HepG2 (cell line): Measurements from ENCODE around the gene PLIN5. TPM values are rescaled to one million over a fixed set of nuclear protein-coding genes. Genes with fewer than 3 reads are reported as not detected.

Experiments
- IRF2 ChIP-seq: IDR thresholded peaks from 2 replicates; pipeline ENCODE4 v1.6.1; 2018; ENCODE audit warnings: missing genetic modification reagents, missing compliant biosample characterization
- ISL2 ChIP-seq: sonication (generic); formaldehyde crosslinking; IDR thresholded peaks from 2 replicates; pipeline ENCODE4 v1.5.0; 2020; ENCODE audit warnings: missing genetic modification reagents
- LCORL ChIP-seq, 2 experiments: fragments of 450-650 bp in 1 of 2; sonication (generic) in 1 of 2; formaldehyde crosslinking in 1 of 2; IDR thresholded peaks; 2 replicates each; pipeline versions ENCODE4 v1.5.0 to v1.6.1; 2017 to 2020; ENCODE audit warnings: antibody characterized with exemption in 1 of 2, missing genetic modification reagents in 1 of 2
- RXRA ChIP-seq: sonication (generic); formaldehyde crosslinking; IDR thresholded peaks from 2 replicates; pipeline ENCODE4 v1.5.1; 2020; ENCODE audit warnings: missing genetic modification reagents
- ZFY ChIP-seq: sonication (generic); formaldehyde crosslinking; IDR thresholded peaks from 2 replicates; pipeline ENCODE4 v1.4.0; 2020; ENCODE audit warnings: missing genetic modification reagents
- ZNF350 ChIP-seq: sonication (generic); formaldehyde crosslinking; IDR thresholded peaks from 2 replicates; pipeline ENCODE4 v1.4.0; 2020; ENCODE audit warnings: mild to moderate bottlenecking, low read depth, missing genetic modification reagents, borderline replicate concordance
- ZNF605 ChIP-seq: sonication (generic); formaldehyde crosslinking; IDR thresholded peaks from 2 replicates; pipeline ENCODE4 v1.8.0; 2022; ENCODE audit warnings: mild to moderate bottlenecking, missing genetic modification reagents
- ZNF607 ChIP-seq: sonication (generic); formaldehyde crosslinking; IDR thresholded peaks from 2 replicates; pipeline ENCODE4 v1.5.1; 2020; ENCODE audit warnings: missing genetic modification reagents, mild to moderate bottlenecking, borderline replicate concordance
- polyA plus RNA-seq, 8 experiments: library from polyadenylated mRNA; depleted of rRNA in 3 of 8; stranded (reverse) in 7 of 8; unstranded in 1 of 8; fragments of >200 nt; fragmentation: Illumina TruSeq in 4 of 8; extraction: Trizol in 4 of 8; gene quantifications; 2 replicates each; pipeline versions ENCODE4 v1.2.1 to v1.2.3, GENCODE V29; 2011 to 2016; ENCODE audit warnings: low read depth in 4 of 8, missing spikeins in 1 of 8, mixed read lengths in 1 of 8; ENCODE audit not compliant: insufficient read depth in 1 of 8
- total RNA-seq, 5 experiments: library from RNA; depleted of rRNA; stranded (reverse); fragments of >200 nt; fragmentation: Illumina TruSeq; extraction: Trizol; gene quantifications; 2 replicates each; pipeline ENCODE4 v1.2.3, GENCODE V29; 2016; ENCODE audit warnings: low read depth in 1 of 5
- TF ChIP-seq, protein P1 (sequence below): sonication (generic); formaldehyde crosslinking; IDR thresholded peaks from 2 replicates; pipeline ENCODE4 v1.4.0; 2020; ENCODE audit warnings: missing genetic modification reagents
- TF ChIP-seq, protein P2 (sequence below): sonication (generic); formaldehyde crosslinking; IDR thresholded peaks from 2 replicates; pipeline ENCODE4 v1.9.0; 2022; ENCODE audit warnings: low read depth, missing genetic modification reagents
- TF ChIP-seq, protein P3 (sequence below): sonication (generic); formaldehyde crosslinking; IDR thresholded peaks from 2 replicates; pipeline ENCODE4 v1.5.1; 2020; ENCODE audit warnings: mild to moderate bottlenecking, missing genetic modification reagents, borderline replicate concordance
- TF ChIP-seq, protein P4 (sequence below): sonication (generic); formaldehyde crosslinking; IDR thresholded peaks from 2 replicates; pipeline ENCODE4 v1.5.0; 2020; ENCODE audit warnings: missing genetic modification reagents
- TF ChIP-seq, protein P5 (sequence below): IDR thresholded peaks from 2 replicates; pipeline ENCODE4 v1.6.1; 2012; ENCODE audit warnings: low read depth, low read length, improper control_type of control experiment
- TF ChIP-seq, protein P6 (sequence below): sonication (generic); formaldehyde crosslinking; conservative IDR thresholded peaks from 2 replicates; pipeline ENCODE4 v1.4.0; 2020; ENCODE audit warnings: missing genetic modification reagents

Gene PLIN5
- total and polyA plus RNA-seq, 2 of the 13 experiments (the other 11 are each of a cell fraction or from before 2014, with no cell fraction given) = 1.8 to 4.8 TPM

DNA sequence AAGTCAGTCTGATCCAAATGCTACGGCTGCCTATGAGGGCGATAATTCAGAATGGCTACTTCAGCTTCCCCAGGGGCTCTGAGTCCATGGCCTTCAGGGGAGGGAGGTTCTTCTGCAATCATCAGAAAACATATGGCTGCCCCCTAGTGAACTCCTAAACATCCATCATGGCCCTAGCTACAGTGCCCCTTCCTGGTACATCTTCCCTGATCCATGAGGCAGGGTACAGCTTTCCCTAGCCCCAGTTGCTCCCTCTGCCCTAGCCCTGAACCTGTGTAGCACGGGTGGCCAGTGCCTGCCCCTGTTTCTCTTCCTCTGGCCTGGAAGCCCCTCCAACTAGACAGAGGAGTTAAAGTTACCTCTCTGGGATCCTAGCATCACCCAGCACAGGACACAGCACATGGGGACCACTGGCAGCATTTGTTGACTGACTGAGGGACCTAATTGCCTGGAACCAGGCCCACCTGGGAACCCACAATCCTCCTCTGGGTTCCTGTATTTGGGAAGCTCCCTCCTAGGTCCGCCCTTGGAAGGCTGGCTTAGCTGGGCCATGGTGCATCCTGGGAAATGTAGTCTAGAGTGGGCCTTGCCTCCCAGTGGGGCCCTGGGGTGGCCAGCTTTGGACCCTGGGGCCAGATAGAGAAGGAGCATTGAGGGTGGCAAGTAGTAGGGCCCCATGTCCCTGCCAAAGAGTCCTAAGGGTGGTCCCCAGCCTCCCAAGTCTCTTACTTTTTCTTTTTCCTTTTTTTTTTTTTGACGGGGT lies 42.2 kb upstream of the PLIN5 start (continued):
- TF ChIP-seq, protein P1, sequence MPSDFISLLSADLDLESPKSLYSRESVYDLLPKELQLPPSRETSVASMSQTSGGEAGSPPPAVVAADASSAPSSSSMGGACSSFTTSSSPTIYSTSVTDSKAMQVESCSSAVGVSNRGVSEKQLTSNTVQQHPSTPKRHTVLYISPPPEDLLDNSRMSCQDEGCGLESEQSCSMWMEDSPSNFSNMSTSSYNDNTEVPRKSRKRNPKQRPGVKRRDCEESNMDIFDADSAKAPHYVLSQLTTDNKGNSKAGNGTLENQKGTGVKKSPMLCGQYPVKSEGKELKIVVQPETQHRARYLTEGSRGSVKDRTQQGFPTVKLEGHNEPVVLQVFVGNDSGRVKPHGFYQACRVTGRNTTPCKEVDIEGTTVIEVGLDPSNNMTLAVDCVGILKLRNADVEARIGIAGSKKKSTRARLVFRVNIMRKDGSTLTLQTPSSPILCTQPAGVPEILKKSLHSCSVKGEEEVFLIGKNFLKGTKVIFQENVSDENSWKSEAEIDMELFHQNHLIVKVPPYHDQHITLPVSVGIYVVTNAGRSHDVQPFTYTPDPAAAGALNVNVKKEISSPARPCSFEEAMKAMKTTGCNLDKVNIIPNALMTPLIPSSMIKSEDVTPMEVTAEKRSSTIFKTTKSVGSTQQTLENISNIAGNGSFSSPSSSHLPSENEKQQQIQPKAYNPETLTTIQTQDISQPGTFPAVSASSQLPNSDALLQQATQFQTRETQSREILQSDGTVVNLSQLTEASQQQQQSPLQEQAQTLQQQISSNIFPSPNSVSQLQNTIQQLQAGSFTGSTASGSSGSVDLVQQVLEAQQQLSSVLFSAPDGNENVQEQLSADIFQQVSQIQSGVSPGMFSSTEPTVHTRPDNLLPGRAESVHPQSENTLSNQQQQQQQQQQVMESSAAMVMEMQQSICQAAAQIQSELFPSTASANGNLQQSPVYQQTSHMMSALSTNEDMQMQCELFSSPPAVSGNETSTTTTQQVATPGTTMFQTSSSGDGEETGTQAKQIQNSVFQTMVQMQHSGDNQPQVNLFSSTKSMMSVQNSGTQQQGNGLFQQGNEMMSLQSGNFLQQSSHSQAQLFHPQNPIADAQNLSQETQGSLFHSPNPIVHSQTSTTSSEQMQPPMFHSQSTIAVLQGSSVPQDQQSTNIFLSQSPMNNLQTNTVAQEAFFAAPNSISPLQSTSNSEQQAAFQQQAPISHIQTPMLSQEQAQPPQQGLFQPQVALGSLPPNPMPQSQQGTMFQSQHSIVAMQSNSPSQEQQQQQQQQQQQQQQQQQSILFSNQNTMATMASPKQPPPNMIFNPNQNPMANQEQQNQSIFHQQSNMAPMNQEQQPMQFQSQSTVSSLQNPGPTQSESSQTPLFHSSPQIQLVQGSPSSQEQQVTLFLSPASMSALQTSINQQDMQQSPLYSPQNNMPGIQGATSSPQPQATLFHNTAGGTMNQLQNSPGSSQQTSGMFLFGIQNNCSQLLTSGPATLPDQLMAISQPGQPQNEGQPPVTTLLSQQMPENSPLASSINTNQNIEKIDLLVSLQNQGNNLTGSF (CRISPR knock-in tag) = no peak
- TF ChIP-seq, protein P2, sequence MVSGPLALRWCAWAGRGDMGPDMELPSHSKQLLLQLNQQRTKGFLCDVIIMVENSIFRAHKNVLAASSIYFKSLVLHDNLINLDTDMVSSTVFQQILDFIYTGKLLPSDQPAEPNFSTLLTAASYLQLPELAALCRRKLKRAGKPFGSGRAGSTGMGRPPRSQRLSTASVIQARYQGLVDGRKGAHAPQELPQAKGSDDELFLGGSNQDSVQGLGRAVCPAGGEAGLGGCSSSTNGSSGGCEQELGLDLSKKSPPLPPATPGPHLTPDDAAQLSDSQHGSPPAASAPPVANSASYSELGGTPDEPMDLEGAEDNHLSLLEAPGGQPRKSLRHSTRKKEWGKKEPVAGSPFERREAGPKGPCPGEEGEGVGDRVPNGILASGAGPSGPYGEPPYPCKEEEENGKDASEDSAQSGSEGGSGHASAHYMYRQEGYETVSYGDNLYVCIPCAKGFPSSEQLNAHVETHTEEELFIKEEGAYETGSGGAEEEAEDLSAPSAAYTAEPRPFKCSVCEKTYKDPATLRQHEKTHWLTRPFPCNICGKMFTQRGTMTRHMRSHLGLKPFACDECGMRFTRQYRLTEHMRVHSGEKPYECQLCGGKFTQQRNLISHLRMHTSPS = no peak
- TF ChIP-seq, protein P3, sequence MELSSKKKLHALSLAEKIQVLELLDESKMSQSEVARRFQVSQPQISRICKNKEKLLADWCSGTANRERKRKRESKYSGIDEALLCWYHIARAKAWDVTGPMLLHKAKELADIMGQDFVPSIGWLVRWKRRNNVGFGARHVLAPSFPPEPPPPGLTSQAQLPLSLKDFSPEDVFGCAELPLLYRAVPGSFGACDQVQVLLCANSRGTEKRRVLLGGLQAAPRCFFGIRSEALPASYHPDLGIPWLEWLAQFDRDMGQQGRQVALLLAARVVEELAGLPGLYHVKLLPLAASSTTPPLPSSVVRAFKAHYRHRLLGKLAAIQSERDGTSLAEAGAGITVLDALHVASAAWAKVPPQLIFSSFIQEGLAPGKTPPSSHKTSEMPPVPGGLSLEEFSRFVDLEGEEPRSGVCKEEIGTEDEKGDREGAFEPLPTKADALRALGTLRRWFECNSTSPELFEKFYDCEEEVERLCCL (CRISPR knock-in tag) = no peak
- peak; percentile 27; the same call in 1 of the 2 replicates for TF ChIP-seq ZFY (CRISPR knock-in tag)
- TF ChIP-seq ZNF605 (CRISPR knock-in tag) = 0 out of 2 replicates have a peak, but pooled peaks have one; percentile 21
- TF ChIP-seq, protein P4, sequence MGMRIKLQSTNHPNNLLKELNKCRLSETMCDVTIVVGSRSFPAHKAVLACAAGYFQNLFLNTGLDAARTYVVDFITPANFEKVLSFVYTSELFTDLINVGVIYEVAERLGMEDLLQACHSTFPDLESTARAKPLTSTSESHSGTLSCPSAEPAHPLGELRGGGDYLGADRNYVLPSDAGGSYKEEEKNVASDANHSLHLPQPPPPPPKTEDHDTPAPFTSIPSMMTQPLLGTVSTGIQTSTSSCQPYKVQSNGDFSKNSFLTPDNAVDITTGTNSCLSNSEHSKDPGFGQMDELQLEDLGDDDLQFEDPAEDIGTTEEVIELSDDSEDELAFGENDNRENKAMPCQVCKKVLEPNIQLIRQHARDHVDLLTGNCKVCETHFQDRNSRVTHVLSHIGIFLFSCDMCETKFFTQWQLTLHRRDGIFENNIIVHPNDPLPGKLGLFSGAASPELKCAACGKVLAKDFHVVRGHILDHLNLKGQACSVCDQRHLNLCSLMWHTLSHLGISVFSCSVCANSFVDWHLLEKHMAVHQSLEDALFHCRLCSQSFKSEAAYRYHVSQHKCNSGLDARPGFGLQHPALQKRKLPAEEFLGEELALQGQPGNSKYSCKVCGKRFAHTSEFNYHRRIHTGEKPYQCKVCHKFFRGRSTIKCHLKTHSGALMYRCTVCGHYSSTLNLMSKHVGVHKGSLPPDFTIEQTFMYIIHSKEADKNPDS (CRISPR knock-in tag) = 0 out of 2 replicates have a peak, but pooled peaks have one; percentile 36
- TF ChIP-seq, protein P5, sequence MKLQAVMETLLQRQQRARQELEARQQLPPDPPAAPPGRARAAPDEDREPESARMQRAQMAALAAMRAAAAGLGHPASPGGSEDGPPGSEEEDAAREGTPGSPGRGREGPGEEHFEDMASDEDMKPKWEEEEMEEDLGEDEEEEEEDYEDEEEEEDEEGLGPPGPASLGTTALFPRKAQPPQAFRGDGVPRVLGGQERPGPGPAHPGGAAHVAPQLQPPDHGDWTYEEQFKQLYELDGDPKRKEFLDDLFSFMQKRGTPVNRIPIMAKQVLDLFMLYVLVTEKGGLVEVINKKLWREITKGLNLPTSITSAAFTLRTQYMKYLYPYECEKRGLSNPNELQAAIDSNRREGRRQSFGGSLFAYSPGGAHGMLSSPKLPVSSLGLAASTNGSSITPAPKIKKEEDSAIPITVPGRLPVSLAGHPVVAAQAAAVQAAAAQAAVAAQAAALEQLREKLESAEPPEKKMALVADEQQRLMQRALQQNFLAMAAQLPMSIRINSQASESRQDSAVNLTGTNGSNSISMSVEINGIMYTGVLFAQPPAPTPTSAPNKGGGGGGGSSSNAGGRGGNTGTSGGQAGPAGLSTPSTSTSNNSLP = no peak
- no peak for TF ChIP-seq ZNF607 (CRISPR knock-in tag)
- TF ChIP-seq LCORL (IDR thresholded peaks at IDR 0.05) = no peak
- no peak for TF ChIP-seq LCORL (CRISPR knock-in tag; IDR thresholded peaks at IDR 0.05)
- TF ChIP-seq, protein P6, sequence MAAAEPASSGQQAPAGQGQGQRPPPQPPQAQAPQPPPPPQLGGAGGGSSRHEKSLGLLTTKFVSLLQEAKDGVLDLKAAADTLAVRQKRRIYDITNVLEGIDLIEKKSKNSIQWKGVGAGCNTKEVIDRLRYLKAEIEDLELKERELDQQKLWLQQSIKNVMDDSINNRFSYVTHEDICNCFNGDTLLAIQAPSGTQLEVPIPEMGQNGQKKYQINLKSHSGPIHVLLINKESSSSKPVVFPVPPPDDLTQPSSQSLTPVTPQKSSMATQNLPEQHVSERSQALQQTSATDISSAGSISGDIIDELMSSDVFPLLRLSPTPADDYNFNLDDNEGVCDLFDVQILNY (CRISPR knock-in tag) = no peak
- TF ChIP-seq ZNF350 = no peak
- TF ChIP-seq IRF2 (CRISPR knock-in tag) = no peak
- no peak for TF ChIP-seq RXRA (CRISPR knock-in tag)
- no peak for TF ChIP-seq ISL2
